Diencephalon (tissue), 1 donor: ENCODE data around the gene ING2. TPM values are rescaled to one million over a fixed set of nuclear protein-coding genes. Genes with fewer than 3 reads are reported as not detected.

ENCODE experiments used
- total RNA-seq: library from RNA; depleted of rRNA; stranded (reverse); fragments of >200 nt; gene quantifications from one replicate; pipeline ENCODE4 v1.2.3, GENCODE V29; 2014

The ING2 gene
- 24.9 TPM for total RNA-seq

GRCh38 chr4:183504930-183505610, at the start of gene ING2:
Gene ING2 (plus strand): TSS chr4:183505058. CDS start chr4:183505196, 138 bp downstream.

Other genes with a start within 250 kb of the ING2 start
- gene CLDN22, start 184.8 kb upstream of the ING2 start, total RNA-seq, result not detected
- not detected for gene CLDN24, start 182.6 kb upstream of the ING2 start, total RNA-seq
- 20.1 TPM for gene CDKN2AIP, start 60.4 kb upstream of the ING2 start, total RNA-seq
- gene RWDD4, start 154.1 kb downstream of the ING2 start, total RNA-seq, result 23.5 TPM
- gene TRAPPC11, start 154.2 kb downstream of the ING2 start, total RNA-seq, result 68.0 TPM